ENCODE data around the gene JAM3.

Gene JAM3

GRCh38 chr11:134068829-134069425 is at the start of gene JAM3:
TSS of gene JAM3 (plus strand) at chr11:134069072. CDS start at chr11:134069084, 12 bp downstream.
- peak; percentile 76 for DNase-seq

- DNase-seq: no peak
Observed at GRCh38 chr11:134019500-134019899, 49.4 kb upstream of the JAM3 start.

- no peak for DNase-seq
Observed at GRCh38 chr11:134020598-134020997, 48.3 kb upstream of the JAM3 start.

- DNase-seq: no peak
Observed at GRCh38 chr11:134021326-134021725, 47.5 kb upstream of the JAM3 start.

DNA sequence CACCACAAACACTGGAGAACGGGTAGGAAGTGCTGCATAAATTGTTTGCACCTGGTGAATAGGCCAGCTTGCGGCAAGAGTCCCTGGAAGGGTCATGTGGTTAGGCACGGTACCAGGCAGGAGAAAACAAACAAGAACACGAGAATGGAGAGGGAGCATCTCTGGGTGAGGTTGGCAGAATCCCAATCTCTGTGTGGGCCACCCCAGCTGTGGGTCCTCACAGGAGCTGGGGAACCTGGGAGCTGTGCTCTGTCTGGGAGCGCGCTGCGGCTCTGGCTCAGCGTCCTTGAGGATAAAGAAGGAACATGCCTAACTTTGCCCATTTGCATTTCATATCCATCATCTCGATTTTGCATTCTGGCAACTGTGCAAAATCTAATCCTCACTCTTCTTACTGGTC is 46.1 kb upstream of the JAM3 start:
- no peak for DNase-seq

DNA sequence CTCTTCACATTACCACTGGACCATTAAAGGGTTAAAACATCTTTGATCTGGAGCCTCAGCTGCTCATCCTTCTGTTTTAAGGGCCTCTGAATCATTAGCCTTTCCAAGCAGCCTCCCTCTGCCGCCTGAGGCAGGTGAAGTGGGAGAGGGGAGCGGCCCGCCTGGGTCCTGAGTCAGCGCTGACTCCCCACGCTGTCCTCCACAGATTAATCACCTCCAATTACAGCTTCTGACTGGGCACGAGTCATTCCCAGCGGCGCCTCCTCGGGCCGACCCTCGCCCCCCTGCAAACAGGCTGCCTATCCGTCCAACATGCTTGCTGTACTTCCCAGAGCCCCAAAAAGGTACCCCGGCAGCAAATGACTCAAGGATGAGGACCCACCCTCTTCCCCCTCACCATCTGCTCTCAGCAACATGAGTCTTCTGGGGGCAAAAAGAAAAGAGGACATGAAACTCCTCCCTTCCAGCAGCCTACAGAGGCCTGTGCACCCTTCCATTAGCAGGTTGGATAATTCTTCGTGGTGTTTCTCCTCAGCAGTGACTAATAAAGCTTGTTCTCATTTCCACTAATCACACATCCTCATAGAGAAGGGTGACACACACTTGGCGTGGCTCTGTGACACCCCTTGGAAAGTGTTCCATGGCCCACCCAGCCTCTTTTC is 44.3 kb upstream of the JAM3 start:
- DNase-seq: no peak

- DNase-seq: no peak
Observed at GRCh38 chr11:134025082-134025429, 43.8 kb upstream of the JAM3 start.

DNA sequence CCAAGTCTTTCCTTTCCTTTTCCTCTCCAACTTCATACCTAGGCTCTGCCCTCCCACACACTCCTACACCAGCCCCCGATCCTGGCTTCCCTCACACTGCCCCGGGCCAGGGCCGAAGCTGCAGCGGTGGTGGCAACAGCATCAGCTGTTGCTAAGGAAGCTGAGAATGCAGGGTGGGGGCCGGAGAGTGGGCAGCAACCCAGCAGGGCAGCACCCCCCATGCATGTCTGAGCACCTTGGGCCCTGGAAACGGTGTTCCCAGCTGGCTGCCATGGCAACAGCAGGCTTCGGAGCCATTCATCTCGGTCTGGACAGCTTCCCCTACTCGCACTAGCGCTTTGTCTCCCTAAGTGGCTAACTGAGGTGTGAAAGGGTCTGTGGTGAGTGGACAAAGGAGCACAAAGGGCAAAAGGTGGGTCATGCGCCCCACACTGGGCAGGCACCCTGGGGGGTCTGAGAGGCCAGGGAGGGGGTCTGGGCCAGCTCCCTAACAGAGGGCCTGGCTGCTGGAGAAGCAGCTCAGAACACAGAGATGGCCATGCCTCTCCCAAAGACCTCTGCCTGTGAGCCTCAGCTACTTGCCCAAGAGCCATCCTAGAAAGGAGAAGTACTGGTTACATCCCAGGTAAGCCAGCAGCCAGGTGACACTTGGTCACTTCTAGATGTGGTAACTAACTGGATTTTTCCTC is 42.1 kb upstream of the JAM3 start:
- peak; percentile 52 for DNase-seq

GRCh38 chr11:134027671-134028070 is 41.2 kb upstream of the JAM3 start:
- no peak for DNase-seq

GRCh38 chr11:134028368-134028920 is 40.4 kb upstream of the JAM3 start:
- no peak for DNase-seq

GRCh38 chr11:134030853-134031252 is 38.0 kb upstream of the JAM3 start:
- no peak for DNase-seq

- DNase-seq: no peak
Observed at GRCh38 chr11:134032043-134032442, 36.8 kb upstream of the JAM3 start.

DNA sequence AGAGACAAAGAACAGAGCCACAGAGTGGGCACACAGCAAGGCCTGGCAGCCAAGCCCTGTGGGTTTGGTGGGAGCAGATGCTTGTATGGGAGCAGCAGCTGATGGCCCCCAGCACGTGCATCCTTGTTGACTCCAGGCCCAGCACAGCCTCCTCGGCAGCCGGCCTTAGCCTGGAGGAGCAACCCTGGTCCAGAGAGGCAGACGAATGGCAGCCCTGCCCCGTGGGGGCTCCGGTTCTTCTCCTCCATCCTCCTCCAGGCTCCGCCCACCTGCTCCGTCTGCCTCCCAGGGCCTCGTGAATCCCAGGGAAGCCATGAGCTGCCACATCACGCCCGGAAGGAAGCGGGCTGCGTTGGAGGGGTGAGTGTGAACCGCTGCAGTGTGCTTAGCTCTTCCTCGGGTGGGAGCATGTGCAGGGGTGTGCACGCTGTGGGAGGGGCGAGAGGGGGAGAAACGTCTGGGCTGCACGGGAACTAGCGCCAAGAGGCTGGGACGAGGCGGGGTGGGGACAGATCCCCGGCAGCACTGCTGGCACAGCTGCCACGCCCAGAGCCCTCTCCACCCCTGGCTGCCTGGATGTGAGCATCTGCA is 36.3 kb upstream of the JAM3 start:
- no peak for DNase-seq

GRCh38 chr11:134033276-134033675 is 35.6 kb upstream of the JAM3 start:
- DNase-seq: no peak

DNA sequence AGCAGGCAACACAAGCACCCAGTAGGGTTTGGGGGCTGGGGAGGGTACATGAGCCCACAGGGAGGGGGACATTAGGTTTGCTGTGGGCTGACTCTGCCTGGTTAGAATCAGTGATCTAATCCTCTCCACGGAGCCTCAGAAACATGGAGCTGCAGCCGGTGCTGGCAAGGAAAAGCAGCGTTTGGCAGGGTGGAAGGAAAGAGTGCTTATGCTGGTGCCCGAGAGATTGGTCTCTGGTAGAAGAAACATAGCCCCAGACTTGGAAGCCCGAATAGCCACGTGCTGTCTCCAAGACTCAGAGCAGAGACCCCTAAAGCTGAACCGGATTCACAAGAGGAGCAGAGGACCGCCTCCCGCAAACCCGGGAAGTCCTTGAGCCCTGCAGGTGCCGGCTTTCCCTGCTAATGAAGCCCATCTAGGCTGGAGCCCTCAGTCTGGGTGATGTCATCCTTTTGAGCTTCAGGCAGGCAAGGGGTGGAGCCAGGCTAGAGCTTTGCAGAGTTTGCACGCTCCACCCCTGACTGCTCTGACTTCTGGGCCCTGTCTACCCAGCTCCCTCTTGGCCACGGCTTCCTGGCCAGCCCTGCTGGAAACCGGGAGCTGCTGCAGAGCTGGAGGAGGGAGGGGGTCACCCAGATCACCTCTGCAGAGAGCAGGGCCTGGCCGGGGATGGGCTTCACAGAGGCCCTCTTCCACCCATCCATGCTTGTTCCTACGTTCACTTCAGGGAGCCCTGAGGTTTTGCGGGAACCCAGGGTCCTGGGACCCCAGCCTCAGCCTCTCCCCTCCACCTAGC is 35.0 kb upstream of the JAM3 start:
- peak; percentile 69 for DNase-seq

DNA sequence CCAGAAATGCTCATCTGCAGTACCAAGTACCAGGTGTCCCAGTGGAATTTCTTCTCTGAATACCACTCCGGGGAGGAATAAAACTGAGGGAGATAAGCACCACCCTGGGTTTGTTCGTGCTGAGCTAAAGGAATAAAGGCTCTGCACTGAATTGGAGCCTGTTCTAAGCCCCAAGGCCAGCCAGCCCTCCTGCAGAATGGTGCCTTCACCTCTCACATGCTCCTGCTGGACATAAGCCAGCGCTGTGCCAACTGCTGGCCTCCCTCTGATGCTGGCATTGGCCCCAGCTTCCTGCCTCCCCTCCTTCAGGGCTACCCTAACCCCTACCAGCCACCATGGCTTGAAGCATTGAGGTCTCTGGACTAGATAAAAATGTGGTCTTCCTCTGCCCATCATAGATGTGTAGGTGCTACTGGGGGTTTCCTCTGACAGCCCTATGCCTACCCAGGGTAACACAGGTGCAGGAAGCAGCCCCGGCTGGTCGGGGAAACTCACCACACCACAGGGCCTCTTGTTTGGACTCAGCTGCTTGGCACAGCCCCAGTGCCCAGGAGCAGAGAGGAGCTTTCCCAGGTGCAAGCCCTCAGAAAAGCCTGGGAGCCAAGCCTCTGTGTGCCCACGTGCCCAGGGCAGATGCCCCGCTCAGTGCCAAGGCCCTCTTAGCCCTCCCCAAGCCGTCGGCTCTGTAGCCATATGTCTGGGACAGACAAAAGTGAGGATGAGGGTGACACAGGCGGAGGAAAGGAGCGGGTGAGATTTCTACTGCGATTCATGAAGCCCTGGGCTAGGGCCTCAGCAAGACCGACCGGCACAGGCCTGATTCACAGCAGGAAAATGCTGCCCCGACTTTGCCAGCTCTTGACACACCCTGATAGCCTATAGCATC is 34.1 kb upstream of the JAM3 start:
- no peak for DNase-seq

DNA sequence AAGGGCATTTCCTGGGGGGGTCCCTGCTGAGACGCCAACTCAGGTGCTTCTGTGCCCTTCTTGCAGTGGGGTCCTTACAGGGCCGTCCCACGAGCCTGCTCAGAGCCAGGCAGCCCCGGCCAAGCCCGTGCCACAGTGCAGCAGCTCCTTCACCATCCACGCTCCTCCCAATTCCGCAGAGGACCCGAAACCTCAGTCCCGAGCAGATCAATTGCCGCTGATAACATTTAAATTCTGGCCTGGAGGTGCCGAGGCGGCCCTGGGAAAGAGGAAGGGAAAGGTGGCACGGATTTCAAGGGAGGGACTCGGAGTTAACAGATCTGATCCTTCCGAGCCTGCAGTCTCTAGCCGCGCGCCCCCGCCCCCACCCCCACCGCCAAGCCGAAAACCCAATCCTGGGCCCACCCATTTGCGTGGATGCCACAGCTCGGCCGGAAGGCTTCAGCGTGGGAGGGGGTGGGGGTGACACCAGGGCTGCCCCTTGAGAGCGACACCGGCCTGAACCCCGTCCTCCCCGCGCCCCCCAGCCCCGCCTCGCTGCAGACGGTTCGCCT is 32.3 kb upstream of the JAM3 start:
- DNase-seq: no peak

GRCh38 chr11:134037046-134037908 is 31.6 kb upstream of the JAM3 start:
- peak; percentile 11 for DNase-seq

GRCh38 chr11:134038897-134039470 is 29.9 kb upstream of the JAM3 start:
- DNase-seq: no peak
